H1 (cell line): ENCODE measurements around the gene PPP2R2C. TPM values are rescaled to one million over a fixed set of nuclear protein-coding genes. Genes with fewer than 3 reads are reported as not detected.

Source experiments
- CTCF ChIA-PET: fragments of 300-600 bp; sonication (Branson Sonifier 250); formaldehyde crosslinking; loops from one replicate; lab custom pipeline; 2021; ENCODE audit not compliant: partially characterized antibody; lab: Charles Lee
- POLR2A ChIA-PET: fragments of 300-600 bp; sonication (Branson Sonifier 250); formaldehyde crosslinking; loops from one replicate; lab custom pipeline; 2021; ENCODE audit warnings: inconsistent platforms; ENCODE audit not compliant: partially characterized antibody; lab: Charles Lee
- DNase-seq, 2 experiments: peaks; one replicate each; pipeline versions ENCODE4 v3.0.0 to v3.0.0-alpha.2; 2010 to 2022; ENCODE audit warnings: low spot score in 2 of 2, low read depth in 1 of 2, mixed read lengths in 1 of 2
- FAIRE-seq: peaks from 2 replicates; lab custom pipeline; 2011; peaks lifted over from hg19 to GRCh38; lab: Jason Lieb, UNC
- H2AFZ ChIP-seq: 2 replicates; pipeline ENCODE4 v1.8.1; 2012; ENCODE audit warnings: low read length, inconsistent platforms
- H2AK5ac ChIP-seq: 2 replicates; pipeline ENCODE4 v1.6.1; 2013; ENCODE audit warnings: low read depth, low read length
- H2BK120ac ChIP-seq: replicated peaks from 2 replicates; pipeline ENCODE3; 2013; ENCODE audit warnings: low read depth, low read length, inconsistent platforms
- H2BK12ac ChIP-seq: 2 replicates; pipeline ENCODE4 v1.6.1; 2013; ENCODE audit warnings: low read depth, low read length
- H2BK15ac ChIP-seq: 2 replicates; pipeline ENCODE4 v1.6.1; 2013; ENCODE audit warnings: low read length
- H2BK20ac ChIP-seq: 2 replicates; pipeline ENCODE4 v1.6.1; 2013; ENCODE audit warnings: low read length
- H2BK5ac ChIP-seq: 2 replicates; pipeline ENCODE4 v1.6.1; 2013; ENCODE audit warnings: low read depth, low read length
- H3K14ac ChIP-seq: 2 replicates; pipeline ENCODE4 v1.6.1; 2013; ENCODE audit warnings: inconsistent platforms; ENCODE audit not compliant: insufficient read length
- H3K18ac ChIP-seq: 2 replicates; pipeline ENCODE4 v1.6.1; 2013; ENCODE audit warnings: low read length; ENCODE audit errors: extremely low read depth
- H3K23ac ChIP-seq: 2 replicates; pipeline ENCODE4 v1.6.1; 2013; ENCODE audit warnings: inconsistent platforms; ENCODE audit not compliant: insufficient read length
- H3K23me2 ChIP-seq: 2 replicates; pipeline ENCODE4 v1.6.1; 2013; ENCODE audit warnings: low read depth, low read length
- H3K27ac ChIP-seq: 2 replicates; pipeline ENCODE4 v1.6.1; 2011; ENCODE audit warnings: low read depth, low read length, inconsistent platforms
- H3K27me3 ChIP-seq, 4 experiments: replicated peaks in 1 of 4; 1 replicate in 1 of 4; 2 replicates in 3 of 4; pipeline versions ENCODE4 v1.6.1 to v1.8.1; 2011 to 2013; ENCODE audit warnings: low read length in 3 of 4, mild to moderate bottlenecking in 3 of 4, inconsistent platforms in 2 of 4, mixed read lengths in 2 of 4, moderate library complexity in 1 of 4; ENCODE audit not compliant: control insufficient read depth in 3 of 4, insufficient read depth in 3 of 4; ENCODE audit errors: extremely low read depth in 1 of 4
- H3K36me3 ChIP-seq, 4 experiments: 2 replicates each; pipeline versions ENCODE4 v1.6.1 to v1.8.1; 2011 to 2013; ENCODE audit warnings: mild to moderate bottlenecking in 4 of 4, low read length in 3 of 4, moderate library complexity in 2 of 4, control low read depth in 1 of 4, inconsistent platforms in 1 of 4; ENCODE audit not compliant: insufficient read depth in 4 of 4, control insufficient read depth in 2 of 4
- H3K4ac ChIP-seq: replicated peaks from 2 replicates; pipeline ENCODE3; 2013; ENCODE audit warnings: low read length, low read depth, mixed read lengths, inconsistent platforms; ENCODE audit not compliant: insufficient read length
- H3K4me1 ChIP-seq, 4 experiments: replicated peaks in 1 of 4; 1 replicate in 1 of 4; 2 replicates in 3 of 4; pipeline versions ENCODE4 v1.6.1 to v1.8.1; 2011 to 2013; ENCODE audit warnings: low read length in 3 of 4, inconsistent platforms in 2 of 4, mixed read lengths in 1 of 4; ENCODE audit not compliant: insufficient read depth in 4 of 4, control insufficient read depth in 3 of 4
- H3K4me2 ChIP-seq, 2 experiments: 2 replicates each; pipeline versions ENCODE4 v1.6.1 to v1.8.1; 2011 to 2013; ENCODE audit warnings: low read depth in 2 of 2, low read length in 2 of 2, control low read depth in 1 of 2, inconsistent platforms in 1 of 2, mild to moderate bottlenecking in 1 of 2; ENCODE audit not compliant: insufficient read depth in 1 of 2
- H3K4me3 ChIP-seq, 4 experiments: fragments of 200-600, 300-600 bp in 1 of 4; sonication (generic), shearing (Covaris generic), sonication (Bioruptor Twin) in 1 of 4; 2 replicates each; pipeline versions ENCODE4 v1.5.1 to v1.8.1; 2011 to 2016; ENCODE audit warnings: low read length in 4 of 4, low read depth in 3 of 4, control low read depth in 2 of 4, inconsistent platforms in 2 of 4, mild to moderate bottlenecking in 2 of 4, mixed read lengths in 1 of 4, moderate library complexity in 1 of 4; ENCODE audit not compliant: insufficient read depth in 2 of 4; ENCODE audit errors: extremely low read depth in 1 of 4
- H3K56ac ChIP-seq: replicated peaks from 2 replicates; pipeline ENCODE3; 2013; ENCODE audit warnings: low read depth, mild to moderate bottlenecking, mixed read lengths, low read length, inconsistent platforms; ENCODE audit not compliant: insufficient read length
- H3K79me1 ChIP-seq: 2 replicates; pipeline ENCODE4 v1.6.1; 2013; ENCODE audit warnings: low read depth, low read length, control low read depth
- H3K79me2 ChIP-seq, 2 experiments: 2 replicates each; pipeline versions ENCODE4 v1.6.1 to v1.8.1; 2012 to 2013; ENCODE audit warnings: low read length in 2 of 2, mild to moderate bottlenecking in 2 of 2, inconsistent platforms in 1 of 2; ENCODE audit not compliant: insufficient read depth in 2 of 2, control insufficient read depth in 1 of 2
- H3K9ac ChIP-seq, 4 experiments: replicated peaks in 1 of 4; 1 replicate in 1 of 4; 2 replicates in 3 of 4; pipeline versions ENCODE4 v1.6.1 to v1.8.1; 2011 to 2013; ENCODE audit warnings: low read depth in 3 of 4, low read length in 3 of 4, control low read depth in 2 of 4, mild to moderate bottlenecking in 2 of 4, moderate library complexity in 2 of 4, inconsistent platforms in 1 of 4; ENCODE audit errors: extremely low read depth in 1 of 4
- H3K9me3 ChIP-seq, 2 experiments: 2 replicates each; pipeline versions ENCODE4 v1.6.1 to v1.8.1; 2012 to 2013; ENCODE audit warnings: mild to moderate bottlenecking in 2 of 2, moderate library complexity in 2 of 2, control low read depth in 1 of 2, inconsistent platforms in 1 of 2, low read depth in 1 of 2, low read length in 1 of 2, mixed read lengths in 1 of 2; ENCODE audit not compliant: insufficient read depth in 2 of 2
- H4K20me1 ChIP-seq, 2 experiments: replicated peaks in 1 of 2; 2 replicates each; pipeline versions ENCODE3 to v1.8.1; 2011 to 2013; ENCODE audit warnings: inconsistent platforms in 2 of 2, low read length in 2 of 2, mild to moderate bottlenecking in 1 of 2; ENCODE audit not compliant: insufficient read depth in 2 of 2, control insufficient read depth in 1 of 2
- H4K5ac ChIP-seq: 2 replicates; pipeline ENCODE4 v1.6.1; 2013; ENCODE audit warnings: low read length, low read depth, mixed read lengths, inconsistent platforms; ENCODE audit not compliant: insufficient read length
- H4K8ac ChIP-seq: 2 replicates; pipeline ENCODE4 v1.8.0; 2013; ENCODE audit warnings: mild to moderate bottlenecking, moderate library complexity, low read length, inconsistent platforms; ENCODE audit not compliant: insufficient read depth; ENCODE audit errors: extremely low read depth
- H4K91ac ChIP-seq: replicated peaks from 2 replicates; pipeline ENCODE3; 2013; ENCODE audit warnings: low read length, mixed read lengths, inconsistent platforms; ENCODE audit not compliant: insufficient read length
- CEBPB ChIP-seq: IDR thresholded peaks from 2 replicates; pipeline ENCODE4 v1.6.1; 2012; ENCODE audit warnings: low read depth, low read length
- CTBP2 ChIP-seq: IDR thresholded peaks from 2 replicates; pipeline ENCODE4 v1.7.0; 2011; ENCODE audit warnings: borderline replicate concordance, mild to moderate bottlenecking, moderate library complexity, mixed read lengths, low read length; ENCODE audit not compliant: insufficient read depth, insufficient read length
- EGR1 ChIP-seq: IDR thresholded peaks from 2 replicates; pipeline ENCODE4 v1.6.1; 2011; ENCODE audit warnings: low read depth, low read length, borderline replicate concordance
- EZH2 ChIP-seq: fragments of 200-600 bp; sonication (generic); IDR thresholded peaks from 2 replicates; pipeline ENCODE4 v1.7.1; 2012; ENCODE audit warnings: low read depth, mild to moderate bottlenecking, moderate library complexity, low read length, inconsistent platforms; ENCODE audit not compliant: severe bottlenecking
- FOSL1 ChIP-seq: IDR thresholded peaks from 2 replicates; pipeline ENCODE4 v1.6.1; 2011; ENCODE audit warnings: mild to moderate bottlenecking, low read depth, low read length, moderate library complexity; ENCODE audit not compliant: insufficient read depth
- KDM4A ChIP-seq: IDR thresholded peaks from one replicate; pipeline ENCODE4 v1.7.1; 2012; ENCODE audit warnings: low read depth, mild to moderate bottlenecking, moderate library complexity, low read length, inconsistent platforms; ENCODE audit not compliant: severe bottlenecking
- MAFK ChIP-seq: IDR thresholded peaks from 2 replicates; pipeline ENCODE4 v1.6.1; 2012; ENCODE audit warnings: low read depth, mild to moderate bottlenecking, improper control_type of control experiment, low read length
- NANOG ChIP-seq: IDR thresholded peaks from 2 replicates; pipeline ENCODE4 v1.6.1; 2011; ENCODE audit warnings: low read length, low read depth, mild to moderate bottlenecking, inconsistent platforms; ENCODE audit not compliant: insufficient read depth, poor library complexity, severe bottlenecking
- PHF8 ChIP-seq: fragments of 200-600 bp; sonication (generic); conservative IDR thresholded peaks from 2 replicates; pipeline ENCODE4 v1.7.1; 2012; ENCODE audit warnings: low read depth, mild to moderate bottlenecking, inconsistent platforms, low read length, moderate library complexity
- POLR2AphosphoS5 ChIP-seq: IDR thresholded peaks from 2 replicates; pipeline ENCODE4 v1.6.1; 2011; ENCODE audit warnings: low read depth, low read length
- SAP30 ChIP-seq: fragments of 300-600 bp; sonication (generic); IDR thresholded peaks from 2 replicates; pipeline ENCODE4 v1.7.1; 2012; ENCODE audit warnings: low read length, moderate library complexity, mild to moderate bottlenecking, inconsistent platforms; ENCODE audit not compliant: insufficient read depth, insufficient replicate concordance
- SRF ChIP-seq: IDR thresholded peaks from 2 replicates; pipeline ENCODE4 v1.6.1; 2011; ENCODE audit warnings: mild to moderate bottlenecking, low read depth, low read length, moderate library complexity
- WGBS, 2 experiments: shearing (Covaris generic) in 1 of 2; methylation state at CpG; one replicate each; pipeline versions ENCODE4 v1.1.6 to v1.1.7; 2013 to 2015; ENCODE audit warnings: low lambda C conversion rate in 2 of 2, mixed read lengths in 2 of 2, inconsistent platforms in 1 of 2, low coverage in 1 of 2, missing lambda C conversion rate in 1 of 2; ENCODE audit not compliant: insufficient replicate concordance in 2 of 2, insufficient coverage in 1 of 2, insufficient read length in 1 of 2; ENCODE audit errors: extremely low coverage in 1 of 2, missing lambda C conversion rate in 1 of 2; 5-methylcytosine and 5-hydroxymethylcytosine counted together
- polyA plus RNA-seq, 7 experiments: library from polyadenylated mRNA; depleted of rRNA in 3 of 7; stranded (reverse) in 5 of 7; unstranded in 2 of 7; fragments of >200 nt in 5 of 7; fragments of 200-250 nt in 2 of 7; gene quantifications; 1 replicate in 5 of 7; 2 replicates in 1 of 7; 4 replicates in 1 of 7; pipeline versions ENCODE4 v1.2.1 to v1.2.3, GENCODE V29; 2011 to 2013; ENCODE audit warnings: missing spikeins in 2 of 7, mixed read lengths in 2 of 7
- total RNA-seq: library from RNA; stranded (reverse); fragmentation: NEBNext Ultra II Directional; extraction: Animal tissue kit (Norgen Biotek cat#: 25700); gene quantifications from 2 replicates; pipeline ENCODE4 v1.2.1, GENCODE V29; 2021

PPP2R2C gene
- total and polyA plus RNA-seq, 2 of the 8 experiments (the other 6 are each of a cell fraction or from before 2014, with no cell fraction given), result 6.4 TPM

DNA sequence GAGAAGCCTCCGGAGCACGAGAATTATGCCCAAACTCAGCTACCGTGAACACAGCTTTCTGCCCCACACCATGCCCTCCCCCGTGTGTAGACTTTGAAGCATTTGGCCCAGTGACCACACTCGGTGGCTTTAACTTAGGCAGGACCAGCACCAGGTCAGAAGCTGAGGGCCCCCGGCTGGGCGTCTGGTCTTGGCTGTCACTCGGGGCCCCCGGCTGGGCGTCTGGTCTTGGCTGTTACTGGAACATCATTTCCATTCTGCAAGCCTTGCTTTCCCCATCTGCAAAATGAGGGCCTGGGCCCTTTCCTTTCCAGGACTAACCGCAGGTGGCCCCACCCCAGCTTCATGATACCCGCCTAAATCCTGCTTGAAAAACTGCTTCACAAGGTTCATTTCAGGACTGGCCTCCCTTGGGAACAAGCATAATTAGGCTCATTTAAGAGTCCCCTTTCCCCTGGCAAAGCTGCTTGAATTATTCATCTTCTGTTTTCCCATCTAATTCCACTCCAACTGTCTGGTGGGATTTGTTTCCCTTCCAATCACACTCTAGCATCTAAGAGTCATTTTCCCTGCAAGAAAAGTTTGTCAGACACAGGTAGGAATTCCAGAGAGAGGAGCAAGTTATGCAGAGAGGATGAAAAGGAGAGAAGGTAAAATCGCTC, 120.3 kb downstream of the PPP2R2C start:
- H2BK20ac ChIP-seq, result no peak overlapping the region
- no peak overlapping the region for H3K9ac ChIP-seq
- no peaks in the 10 kb centered on the region for H4K20me1 ChIP-seq
- FAIRE-seq (no peak), DNase-seq (no peak)
- no peak overlapping the region for H3K4me2 ChIP-seq
- H3K27ac ChIP-seq, result no peak overlapping the region
- no peaks in the 10 kb centered on the region for H3K9me3 ChIP-seq
- 82% methylated on average over 13 of the region's 13 CpGs; no CpG with 5 or more reads in 1 of the 2 experiments for WGBS, 2 experiments
- H2AK5ac ChIP-seq, result no peak overlapping the region
- H4K8ac ChIP-seq, result no peak overlapping the region
- H3K4ac ChIP-seq, result no peak overlapping the region
- ChIA-PET CTCF (interaction anchor here (1.0 to 1.6 kb wide), 3 partner anchors 10 to 20 kb away, joined by 3 to 5 read pairs (median 3); no protein-coding TSS in a partner anchor), POLR2A (no interaction called here)
- H3K18ac ChIP-seq, result no peak overlapping the region
- H3K4me3 ChIP-seq, result no peak overlapping the region
- no peaks in the 10 kb centered on the region for H3K79me2 ChIP-seq
- H3K4me1 ChIP-seq, result no peaks in the 10 kb centered on the region
- no peak overlapping the region for H3K14ac ChIP-seq
- no peak overlapping the region for H2BK120ac ChIP-seq
- no peaks in the 10 kb centered on the region for H3K36me3 ChIP-seq
- H3K23ac ChIP-seq, result no peak overlapping the region
- no peak overlapping the region for H2AFZ ChIP-seq
- no peak overlapping the region for H2BK15ac ChIP-seq
- H3K23me2 ChIP-seq, result no peaks in the 10 kb centered on the region; the same call in 1 of the 2 replicates
- H2BK12ac ChIP-seq, result no peak overlapping the region
- H3K79me1 ChIP-seq, result no peaks in the 10 kb centered on the region
- H3K27me3 ChIP-seq, result no peaks in the 10 kb centered on the region
- no peak overlapping the region for H2BK5ac ChIP-seq
- no peak overlapping the region for H4K91ac ChIP-seq
- H3K56ac ChIP-seq, result no peak overlapping the region
- no peak overlapping the region for H4K5ac ChIP-seq
- no peak for TF ChIP-seq POLR2AphosphoS5
- no peak for TF ChIP-seq FOSL1
- TF ChIP-seq CEBPB, result no peak
- TF ChIP-seq PHF8, result no peak
- TF ChIP-seq EZH2, result no peak
- TF ChIP-seq SAP30, result no peak
- TF ChIP-seq SRF, result no peak
- no peak for TF ChIP-seq MAFK
- TF ChIP-seq KDM4A, result no peak
- no peak for TF ChIP-seq NANOG
- no peak for TF ChIP-seq CTBP2
- no peak for TF ChIP-seq EGR1
